NB4 (cell line): ENCODE measurements around the gene OR2T27.

ENCODE experiments used
- CTCF ChIP-seq: IDR thresholded peaks from one replicate; pipeline ENCODE4 v1.5.1; 2012; ENCODE audit warnings: low read depth, low read length
- MYC ChIP-seq: IDR thresholded peaks from 2 replicates; pipeline ENCODE4 v1.6.1; 2011; ENCODE audit warnings: low read depth, low read length
- POLR2A ChIP-seq: IDR thresholded peaks from 2 replicates; pipeline ENCODE4 v1.6.1; 2011; ENCODE audit warnings: mild to moderate bottlenecking; ENCODE audit not compliant: insufficient read length; ENCODE audit errors: extremely low read depth

DNA sequence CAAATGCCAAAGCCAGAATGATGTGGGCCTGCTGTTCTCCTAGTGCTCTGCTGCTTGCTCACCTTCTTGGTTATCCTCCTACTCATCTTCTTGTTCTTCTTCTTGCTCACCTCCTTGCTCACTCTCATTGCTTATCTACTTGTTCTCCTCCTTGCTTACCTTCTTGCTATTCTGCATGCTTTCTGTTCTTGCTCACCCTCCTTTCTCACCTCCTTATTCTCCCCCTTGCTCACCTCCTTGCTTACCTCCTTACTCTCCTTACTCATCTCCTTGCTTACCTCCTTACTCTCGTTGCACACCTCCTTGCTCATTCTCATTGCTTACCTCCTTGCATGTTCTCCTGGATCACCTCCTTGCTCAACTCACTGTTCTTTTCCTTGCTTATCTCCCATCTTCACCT lies 47.4 kb upstream of the OR2T27 start, which contains the start of gene OR14I1:
- TF ChIP-seq CTCF (no peak), POLR2A (no peak), MYC (no peak)
